Omental fat pad (tissue), 4 donors: Measurements from ENCODE around the gene KIAA0753. TPM values are rescaled to one million over a fixed set of nuclear protein-coding genes. Genes with fewer than 3 reads are reported as not detected.
A peak's percentile ranks its signal among the peaks of the same experiment; 100 is the strongest.
"Not testable (repeated sequence)": the region's sequence is repeated elsewhere in the genome, so short reads cannot be mapped to it uniquely, and the experiment has no call there.

Source experiments
- ATAC-seq: fragments of 150-250 bp; one replicate; pipeline ENCODE4 v1.9.1; 2016; ENCODE audit warnings: mild to moderate bottlenecking, moderate library complexity; ENCODE audit not compliant: low FRiP score
- DNase-seq: peaks from one replicate; pipeline ENCODE4 v3.0.0-alpha.2; 2019; ENCODE audit warnings: low spot score
- total RNA-seq, 4 donors: library from RNA; depleted of rRNA; stranded (reverse); fragments of >200 nt; gene quantifications; one replicate each; pipeline ENCODE4 v1.1.0, GENCODE V29; 2016
- TF ChIP-seq, protein P1 (sequence below), 3 donors: fragments of 450-650 bp; IDR thresholded peaks; one replicate each; pipeline ENCODE4 v1.5.1; 2016 to 2017; ENCODE audit warnings: antibody characterized with exemption in 3 of 3, mild to moderate bottlenecking in 3 of 3, moderate library complexity in 2 of 3

The KIAA0753 gene
- total RNA-seq, 4 donors from 2014 or later: 9.5 to 11.8 (median 11.1) TPM

DNA sequence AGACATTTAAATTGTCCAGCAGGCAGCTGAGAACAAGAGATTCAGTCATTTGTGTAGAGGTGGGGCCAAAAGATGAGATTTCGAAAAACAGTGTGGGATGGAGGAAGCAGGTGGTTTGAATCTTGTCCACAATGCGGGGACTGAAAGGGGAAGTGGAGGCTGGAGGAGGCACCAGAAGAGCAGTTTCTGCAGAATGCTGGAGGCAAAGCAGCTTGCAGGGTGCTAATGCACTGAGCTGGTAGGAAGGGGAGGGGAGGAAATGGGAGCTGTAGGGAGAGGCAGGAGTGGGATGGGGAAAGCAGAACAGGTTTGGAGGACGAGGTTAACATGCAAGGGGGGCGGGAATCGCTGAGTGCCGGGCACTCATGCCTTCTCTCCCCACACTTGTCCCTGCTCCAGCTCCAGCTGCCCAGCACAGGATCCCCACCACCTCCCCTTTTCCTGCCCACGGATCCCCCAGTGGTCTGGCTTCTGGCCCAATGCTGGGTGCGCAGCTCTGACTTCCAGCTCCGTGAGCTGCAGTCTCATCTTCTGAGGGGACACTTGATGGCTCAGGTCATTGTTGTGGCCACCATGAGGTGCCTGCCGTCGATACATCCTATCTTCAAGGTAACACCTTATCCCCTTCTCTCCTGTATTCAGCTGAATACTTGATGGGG lies 20.4 kb upstream of the KIAA0753 start:
- DNase-seq (no peak), ATAC-seq (no peak)
- TF ChIP-seq, protein P1, sequence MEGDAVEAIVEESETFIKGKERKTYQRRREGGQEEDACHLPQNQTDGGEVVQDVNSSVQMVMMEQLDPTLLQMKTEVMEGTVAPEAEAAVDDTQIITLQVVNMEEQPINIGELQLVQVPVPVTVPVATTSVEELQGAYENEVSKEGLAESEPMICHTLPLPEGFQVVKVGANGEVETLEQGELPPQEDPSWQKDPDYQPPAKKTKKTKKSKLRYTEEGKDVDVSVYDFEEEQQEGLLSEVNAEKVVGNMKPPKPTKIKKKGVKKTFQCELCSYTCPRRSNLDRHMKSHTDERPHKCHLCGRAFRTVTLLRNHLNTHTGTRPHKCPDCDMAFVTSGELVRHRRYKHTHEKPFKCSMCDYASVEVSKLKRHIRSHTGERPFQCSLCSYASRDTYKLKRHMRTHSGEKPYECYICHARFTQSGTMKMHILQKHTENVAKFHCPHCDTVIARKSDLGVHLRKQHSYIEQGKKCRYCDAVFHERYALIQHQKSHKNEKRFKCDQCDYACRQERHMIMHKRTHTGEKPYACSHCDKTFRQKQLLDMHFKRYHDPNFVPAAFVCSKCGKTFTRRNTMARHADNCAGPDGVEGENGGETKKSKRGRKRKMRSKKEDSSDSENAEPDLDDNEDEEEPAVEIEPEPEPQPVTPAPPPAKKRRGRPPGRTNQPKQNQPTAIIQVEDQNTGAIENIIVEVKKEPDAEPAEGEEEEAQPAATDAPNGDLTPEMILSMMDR (IDR thresholded peaks at IDR 0.05): no peak

DNA sequence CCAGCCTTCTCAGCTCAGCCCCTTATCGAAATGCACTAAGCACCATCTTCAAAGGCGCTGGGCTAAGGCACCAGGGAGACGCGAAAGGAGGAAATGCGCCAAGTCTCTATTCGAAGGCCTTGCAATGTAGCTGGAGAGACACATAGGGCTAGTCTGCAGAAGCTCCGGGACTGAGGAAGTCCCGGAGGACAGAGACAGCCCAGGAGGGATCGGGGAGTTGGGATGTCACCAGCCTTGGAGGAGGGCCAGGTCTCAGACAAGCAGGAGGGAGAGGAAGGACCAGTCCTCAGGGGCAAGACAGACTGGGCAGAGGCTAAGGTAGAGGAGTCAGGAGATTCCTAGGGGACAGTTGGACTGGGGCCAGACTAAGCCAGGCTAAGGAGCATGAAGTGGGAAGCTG lies 19.6 kb upstream of the KIAA0753 start:
- TF ChIP-seq, protein P1 (IDR thresholded peaks at IDR 0.05): no peak
- no peak for ATAC-seq
- no peak for DNase-seq

DNA sequence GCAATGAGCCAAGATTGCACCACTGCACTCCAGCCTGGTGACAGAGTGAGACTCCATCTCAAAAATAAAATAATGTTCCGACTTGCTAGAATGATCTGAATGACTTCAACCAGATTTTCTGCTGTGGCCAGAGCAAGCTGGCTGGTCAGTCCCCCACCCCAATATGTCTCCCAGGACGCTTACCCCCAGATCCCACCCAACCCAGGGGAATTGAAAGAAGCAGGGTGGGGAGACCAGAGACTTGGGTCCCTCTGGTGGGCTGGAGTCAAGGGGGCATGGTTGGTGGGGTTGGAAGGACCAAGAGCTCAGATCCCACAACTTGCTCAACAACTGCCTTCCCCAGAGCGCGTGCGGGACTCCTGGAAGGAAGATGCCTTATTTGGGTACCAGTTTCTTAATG lies 17.9 kb upstream of the KIAA0753 start:
- ATAC-seq, DNase-seq: not testable (repeated sequence)

DNA sequence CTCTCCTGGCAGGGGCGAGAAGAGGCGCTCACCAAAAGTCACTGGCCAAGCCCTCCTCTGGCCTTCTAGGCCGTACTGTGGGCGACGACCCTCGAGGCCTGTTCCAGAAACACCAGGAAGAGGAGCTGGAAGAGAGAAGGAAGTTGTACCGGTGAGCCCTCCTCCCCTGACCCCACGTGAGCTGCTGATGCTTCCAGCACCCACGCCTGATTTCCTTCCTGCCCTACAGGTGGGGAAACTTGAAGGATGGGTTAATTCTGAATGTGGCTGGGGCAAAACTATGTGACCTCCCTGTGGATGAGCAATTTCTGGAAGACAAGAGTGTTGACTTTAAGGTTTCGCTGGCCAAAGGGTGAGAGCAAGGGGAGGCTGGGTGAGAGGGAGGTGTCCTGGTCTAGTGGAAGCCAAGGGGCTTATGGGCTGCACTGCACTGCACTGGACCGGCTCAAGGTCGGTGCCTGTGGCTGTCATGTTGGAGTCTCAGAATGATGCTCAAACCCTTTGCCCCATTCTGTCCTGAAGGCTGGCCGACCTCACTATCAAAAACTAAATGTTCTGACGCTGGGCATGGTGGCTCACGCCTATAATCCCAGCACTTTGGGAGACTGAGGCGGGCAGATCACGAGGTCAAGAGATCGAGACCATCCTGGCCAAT lies 17.2 kb upstream of the KIAA0753 start:
- no peak for ATAC-seq
- no peak for DNase-seq
- TF ChIP-seq, protein P1 (IDR thresholded peaks at IDR 0.05): no peak

DNA sequence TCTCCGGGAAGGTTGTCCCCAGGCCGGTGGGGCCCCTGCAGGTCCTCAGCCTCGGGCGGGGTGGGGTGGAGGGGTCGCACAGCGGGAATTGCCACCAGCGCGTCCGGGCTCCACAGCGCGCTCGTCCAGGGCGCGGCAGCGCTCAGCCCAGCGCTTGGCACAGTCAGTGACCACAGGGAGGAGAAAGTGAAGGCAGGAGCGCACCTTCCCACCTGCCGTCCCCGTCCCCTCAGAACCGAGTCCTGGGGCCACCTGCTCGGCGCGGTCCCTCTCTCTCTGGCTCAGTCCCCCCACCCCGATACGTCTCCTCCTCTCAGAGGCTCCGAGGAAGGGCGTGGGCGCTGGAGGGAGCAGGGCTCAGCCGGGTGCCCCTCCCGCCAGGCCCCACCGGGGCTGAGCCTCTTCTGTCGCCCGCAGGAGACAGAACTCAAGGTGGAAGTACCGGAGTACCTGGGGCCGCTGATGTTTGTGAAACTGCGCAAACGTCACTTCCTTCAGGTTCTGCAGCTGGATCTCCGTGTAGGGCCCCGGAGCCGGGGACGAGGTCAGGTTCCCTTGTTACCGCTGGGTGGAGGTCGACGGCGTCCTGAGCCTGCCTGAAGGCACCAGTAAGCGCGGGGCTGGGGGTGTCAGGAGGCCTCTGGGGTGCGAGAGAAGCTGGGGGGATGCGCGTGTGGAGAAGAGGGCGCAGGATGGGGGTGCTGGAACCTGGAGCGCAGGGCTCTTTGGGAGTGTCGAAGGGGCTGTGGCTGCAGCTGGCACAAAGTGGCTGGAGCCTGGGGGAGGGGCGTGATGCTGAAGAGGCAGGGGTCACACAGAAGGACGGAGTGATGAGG lies 16.5 kb upstream of the KIAA0753 start:
- peak; percentile 19 for ATAC-seq
- DNase-seq: not testable (repeated sequence)

DNA sequence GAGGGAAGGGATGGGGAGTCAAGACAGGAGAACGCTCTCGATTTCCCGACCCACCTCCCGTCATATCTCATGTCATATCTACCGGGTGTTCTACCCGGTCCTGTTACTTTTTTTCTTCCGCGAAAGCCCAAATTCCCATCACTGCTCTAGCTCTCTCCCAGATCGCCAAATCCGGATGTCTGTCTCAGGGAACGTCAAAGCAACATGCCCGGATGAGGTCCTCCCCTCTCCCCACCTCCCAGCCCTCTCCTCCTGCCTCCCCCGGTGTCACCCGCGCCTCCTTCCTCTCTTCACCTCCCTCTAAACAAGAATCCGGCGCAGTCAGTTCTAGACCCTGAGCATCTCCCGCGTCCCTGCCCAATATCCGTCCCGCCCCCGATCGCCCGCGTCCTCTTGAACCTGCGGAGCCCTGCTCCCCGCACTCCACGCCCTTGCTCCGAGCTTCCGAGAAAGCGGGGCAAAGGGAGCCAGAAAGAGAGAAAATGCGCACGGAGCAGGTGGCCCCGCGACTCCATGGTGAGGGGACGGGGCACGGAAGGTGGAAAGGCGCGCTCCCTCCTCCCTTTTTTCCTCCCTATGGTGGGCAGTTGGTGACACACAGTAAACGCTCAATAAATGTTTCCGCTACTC lies 15.3 kb upstream of the KIAA0753 start:
- DNase-seq, ATAC-seq: not testable (repeated sequence)

DNA sequence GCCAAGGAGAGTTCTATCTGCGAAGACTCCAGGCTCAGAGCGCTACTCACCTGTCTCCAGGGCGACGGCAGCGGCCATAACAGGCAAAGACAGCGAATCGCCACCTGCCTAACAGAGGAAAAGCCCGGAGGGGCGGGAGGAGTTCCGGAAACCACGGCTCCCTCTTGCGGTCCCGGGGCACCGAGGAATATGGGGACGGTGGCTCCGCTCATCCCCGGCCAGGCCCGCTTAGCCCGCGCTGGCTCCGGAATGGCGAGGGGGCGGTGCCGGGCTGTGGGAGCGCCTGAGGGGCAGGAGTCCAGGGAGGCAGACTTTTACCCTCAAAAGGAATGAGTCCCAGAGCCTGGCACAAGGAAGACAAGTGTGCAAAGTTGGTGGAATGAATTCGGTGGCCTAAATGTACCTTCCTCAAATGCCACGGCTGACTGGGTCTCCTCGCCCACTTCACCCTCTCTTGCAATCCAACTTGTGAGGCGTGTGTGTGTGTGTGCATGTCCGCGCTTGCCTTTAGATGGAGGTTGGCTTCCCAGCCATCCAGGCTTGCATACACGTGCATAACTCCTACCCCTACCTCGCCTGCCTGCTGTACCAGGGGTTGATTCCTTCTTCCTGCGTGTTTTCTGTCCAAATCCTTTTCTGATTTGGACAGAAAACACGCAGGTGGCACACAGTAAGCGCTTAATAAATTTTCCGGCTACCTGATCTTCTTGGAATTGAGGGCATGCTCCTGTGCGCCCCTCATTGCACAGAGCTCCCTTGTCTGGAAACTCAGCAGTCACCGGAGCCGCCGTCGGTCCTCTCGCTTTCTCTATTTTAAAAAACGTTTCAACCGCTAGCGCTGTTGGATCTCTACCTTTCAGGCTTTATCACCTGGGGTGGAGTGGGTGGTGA lies 14.6 kb upstream of the KIAA0753 start:
- ATAC-seq: no peak
- TF ChIP-seq, protein P1 (IDR thresholded peaks at IDR 0.05): no peak
- DNase-seq: no peak
